Stimulated activated effector memory CD8-positive, alpha-beta T cell treated with anti-CD3 and anti-CD28 coated beads, Interleukin-12 subunit alpha, Interleukin-12 subunit beta, amount 100 ng/mL, for 72 hours (primary cell): ENCODE results near the gene TRIM63.

Experiments used
- ATAC-seq: fragments of 150-1000 bp; cut with Tn5 transposase; 2 replicates; pipeline ENCODE4 v1.10.0; 2021
- DNase-seq, 2 donors: peaks; one replicate each; pipeline ENCODE4 v3.0.0; 2021 to 2022; ENCODE audit warnings: low spot score in 2 of 2
- H3K27ac Mint-ChIP-seq: one replicate; pipeline ENCODE4 v1.8.0; 2022; ENCODE audit warnings: mild to moderate bottlenecking, mixed read lengths
- H3K36me3 Mint-ChIP-seq: one replicate; pipeline ENCODE4 v1.8.0; 2022; ENCODE audit warnings: mild to moderate bottlenecking, mixed read lengths
- H3K4me1 Mint-ChIP-seq: one replicate; pipeline ENCODE4 v1.8.0; 2022; ENCODE audit warnings: mixed read lengths
- H3K4me3 Mint-ChIP-seq: one replicate; pipeline ENCODE4 v1.8.0; 2022; ENCODE audit warnings: mild to moderate bottlenecking, mixed read lengths
- H3K9me3 Mint-ChIP-seq: one replicate; pipeline ENCODE4 v1.8.0; 2022; ENCODE audit warnings: mixed read lengths

TRIM63 gene

GRCh38 chr1:26023009-26023408, 44.4 kb downstream of the TRIM63 start:
- no peak overlapping the region for H3K4me3 Mint-ChIP-seq
- H3K36me3 Mint-ChIP-seq, result peaks cover 4% of the 10 kb centered on the region
- peak overlapping the region; percentile 32 for H3K27ac Mint-ChIP-seq
- ATAC-seq (no peak), DNase-seq (no peak)
- H3K4me1 Mint-ChIP-seq, result peaks cover 8% of the 10 kb centered on the region
- no peaks in the 10 kb centered on the region for H3K9me3 Mint-ChIP-seq

GRCh38 chr1:26022404-26022779, 45.0 kb downstream of the TRIM63 start:
- Mint-ChIP-seq H3K27ac (peak overlapping the region; percentile 32), H3K36me3 (peaks cover 4% of the 10 kb centered on the region), H3K9me3 (no peaks in the 10 kb centered on the region), H3K4me3 (no peak overlapping the region), H3K4me1 (peaks cover 8% of the 10 kb centered on the region)
- DNase-seq (no peak), ATAC-seq (no peak)

GRCh38 chr1:26021647-26022403, 45.6 kb downstream of the TRIM63 start, which contains the start of gene EXTL1:
EXTL1 (plus strand) TSS chr1:26021775; CDS start chr1:26022647, 872 bp downstream.
- DNase-seq (no peak), ATAC-seq (no peak)
- Mint-ChIP-seq H3K4me1 (peaks cover 8% of the 10 kb centered on the region), H3K27ac (peak within 1 kb of the TSS; percentile 32), H3K36me3 (peaks cover 4% of the 10 kb centered on the region), H3K9me3 (no peaks in the 10 kb centered on the region), H3K4me3 (no peak within 1 kb of the TSS)

- Mint-ChIP-seq H3K27ac (peak overlapping the region; percentile 29), H3K4me1 (peaks cover 8% of the 10 kb centered on the region), H3K36me3 (peaks cover 4% of the 10 kb centered on the region), H3K4me3 (no peak overlapping the region), H3K9me3 (no peaks in the 10 kb centered on the region)
- ATAC-seq, result no peak
- DNase-seq, result no peak
Measured at GRCh38 chr1:26020941-26021646, 46.3 kb downstream of the TRIM63 start.

- no peak overlapping the region for H3K4me3 Mint-ChIP-seq
- DNase-seq (no peak), ATAC-seq (no peak)
- no peak overlapping the region for H3K27ac Mint-ChIP-seq
- no peaks in the 10 kb centered on the region for H3K9me3 Mint-ChIP-seq
- peaks cover 8% of the 10 kb centered on the region for H3K4me1 Mint-ChIP-seq
- peaks cover 4% of the 10 kb centered on the region for H3K36me3 Mint-ChIP-seq
Measured at GRCh38 chr1:26020330-26020768, 47.1 kb downstream of the TRIM63 start.

- ATAC-seq (no peak), DNase-seq (no peak)
- peaks cover 4% of the 10 kb centered on the region for H3K36me3 Mint-ChIP-seq
- H3K4me3 Mint-ChIP-seq, result no peak overlapping the region
- H3K27ac Mint-ChIP-seq, result no peak overlapping the region
- peaks cover 8% of the 10 kb centered on the region for H3K4me1 Mint-ChIP-seq
- no peaks in the 10 kb centered on the region for H3K9me3 Mint-ChIP-seq
Measured at GRCh38 chr1:26019641-26020315, 47.7 kb downstream of the TRIM63 start.

- Mint-ChIP-seq H3K4me3 (no peak overlapping the region), H3K27ac (no peak overlapping the region), H3K4me1 (peaks cover 8% of the 10 kb centered on the region), H3K36me3 (peaks cover 4% of the 10 kb centered on the region), H3K9me3 (no peaks in the 10 kb centered on the region)
- ATAC-seq (no peak), DNase-seq (no peak)
Measured at GRCh38 chr1:26017606-26018005, 49.8 kb downstream of the TRIM63 start.

GRCh38 chr1:26016953-26017545, 50.4 kb downstream of the TRIM63 start:
- ATAC-seq, result no peak
- peaks cover 8% of the 10 kb centered on the region for H3K4me1 Mint-ChIP-seq

GRCh38 chr1:26016258-26016952, 51.0 kb downstream of the TRIM63 start:
- H3K4me3 Mint-ChIP-seq, result no peak overlapping the region
- no peak for DNase-seq
- no peak for ATAC-seq
- H3K36me3 Mint-ChIP-seq, result peaks cover 4% of the 10 kb centered on the region
- no peaks in the 10 kb centered on the region for H3K9me3 Mint-ChIP-seq
- peaks cover 8% of the 10 kb centered on the region for H3K4me1 Mint-ChIP-seq
- no peak overlapping the region for H3K27ac Mint-ChIP-seq

More at GRCh38 chr1:26016953-26017545, 50.4 kb downstream of the TRIM63 start:
- no peak overlapping the region for H3K27ac Mint-ChIP-seq
- H3K36me3 Mint-ChIP-seq, result peaks cover 4% of the 10 kb centered on the region
- H3K4me3 Mint-ChIP-seq, result no peak overlapping the region
- H3K9me3 Mint-ChIP-seq, result no peaks in the 10 kb centered on the region
- DNase-seq, result no peak

GRCh38 chr1:26015358-26015757, 52.1 kb downstream of the TRIM63 start:
- Mint-ChIP-seq H3K4me3 (no peak overlapping the region), H3K9me3 (no peaks in the 10 kb centered on the region), H3K36me3 (peaks cover 4% of the 10 kb centered on the region), H3K4me1 (peaks cover 8% of the 10 kb centered on the region), H3K27ac (no peak overlapping the region)
- ATAC-seq, result no peak
- no peak for DNase-seq

- peaks cover 4% of the 10 kb centered on the region for H3K36me3 Mint-ChIP-seq
- no peak for ATAC-seq
- peaks cover 5% of the 10 kb centered on the region for H3K4me1 Mint-ChIP-seq
- H3K27ac Mint-ChIP-seq, result no peak overlapping the region
- no peak overlapping the region for H3K4me3 Mint-ChIP-seq
- no peak for DNase-seq
- H3K9me3 Mint-ChIP-seq, result no peaks in the 10 kb centered on the region
Measured at GRCh38 chr1:26014179-26014578, 53.3 kb downstream of the TRIM63 start.

GRCh38 chr1:26012864-26013263, 54.6 kb downstream of the TRIM63 start:
- Mint-ChIP-seq H3K4me1 (peaks cover 5% of the 10 kb centered on the region), H3K4me3 (no peak overlapping the region), H3K36me3 (no peaks in the 10 kb centered on the region), H3K27ac (no peak overlapping the region), H3K9me3 (no peaks in the 10 kb centered on the region)
- ATAC-seq (no peak), DNase-seq (no peak)

- no peak for ATAC-seq
- Mint-ChIP-seq H3K9me3 (no peaks in the 10 kb centered on the region), H3K27ac (no peak overlapping the region), H3K36me3 (no peaks in the 10 kb centered on the region), H3K4me3 (no peak overlapping the region), H3K4me1 (peaks cover 5% of the 10 kb centered on the region)
- no peak for DNase-seq
Measured at GRCh38 chr1:26010825-26011224, 56.6 kb downstream of the TRIM63 start.

- H3K9me3 Mint-ChIP-seq, result no peaks in the 10 kb centered on the region
- no peak for DNase-seq
- no peak overlapping the region for H3K4me3 Mint-ChIP-seq
- peaks cover 5% of the 10 kb centered on the region for H3K4me1 Mint-ChIP-seq
- peak overlapping the region; percentile 75 for H3K27ac Mint-ChIP-seq
- no peaks in the 10 kb centered on the region for H3K36me3 Mint-ChIP-seq
- ATAC-seq, result no peak
Measured at GRCh38 chr1:26009796-26010447, 57.5 kb downstream of the TRIM63 start.
